ENCODE results near the gene AGAP1.
A peak's percentile ranks its signal among the peaks of the same experiment; 100 is the strongest.

AGAP1 gene

DNA sequence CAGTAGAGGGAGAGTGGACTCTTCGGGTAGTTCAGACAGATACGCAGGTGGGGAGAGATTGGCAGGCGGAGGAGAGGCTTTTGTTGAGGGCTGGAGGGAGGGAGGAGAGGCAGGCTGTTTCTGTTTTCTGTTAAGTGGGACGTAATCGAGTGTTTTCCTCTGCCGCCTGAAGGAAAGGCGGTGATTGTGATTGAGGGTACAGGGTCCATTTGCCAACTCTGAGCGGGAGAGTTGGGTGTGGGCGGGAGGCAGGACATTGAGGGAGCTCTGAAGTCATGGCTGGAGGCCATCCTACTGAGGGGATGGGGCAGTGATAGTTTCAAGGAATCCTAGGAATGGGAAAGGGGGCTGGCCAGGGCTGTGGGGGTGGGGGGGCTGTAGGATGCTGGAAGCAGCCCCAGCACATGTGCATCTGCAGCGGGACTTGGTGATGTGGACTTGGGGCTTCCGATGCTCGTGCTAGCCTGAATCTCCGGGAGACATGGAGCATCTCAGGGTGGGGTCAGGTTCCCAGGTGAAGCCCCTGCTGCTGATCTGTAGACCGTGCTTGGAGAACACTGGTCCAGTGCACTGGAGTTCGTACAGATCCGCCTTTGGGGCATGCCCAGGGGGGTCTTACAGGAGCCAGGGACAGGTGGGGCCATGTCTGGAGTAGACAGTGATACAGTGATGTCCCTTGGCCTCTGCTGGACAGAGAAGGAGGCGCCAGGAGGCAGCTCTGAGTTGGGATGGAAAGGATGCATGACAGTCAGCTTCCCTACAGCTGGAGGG lies 167.5 kb downstream of the AGAP1 start:
- DNase-seq = no peak
- Mint-ChIP-seq H3K27ac (no peak overlapping the region), H3K4me3 (no peak overlapping the region), H3K4me1 (peaks cover 4% of the 10 kb centered on the region), H3K9me3 (peaks cover 2% of the 10 kb centered on the region), H3K27me3 (peaks cover 68% of the 10 kb centered on the region), H3K36me3 (ENCODE audit: low read depth) (no peaks in the 10 kb centered on the region)
- no peak for ATAC-seq

GRCh38 chr2:235661952-235662351 lies 168.1 kb downstream of the AGAP1 start:
- peaks cover 71% of the 10 kb centered on the region for H3K27me3 Mint-ChIP-seq
- H3K4me1 Mint-ChIP-seq = peaks cover 4% of the 10 kb centered on the region
- no peak for ATAC-seq
- no peak overlapping the region for H3K4me3 Mint-ChIP-seq
- no peaks in the 10 kb centered on the region for H3K36me3 Mint-ChIP-seq (ENCODE audit: low read depth)
- H3K27ac Mint-ChIP-seq = no peak overlapping the region
- no peaks in the 10 kb centered on the region for H3K9me3 Mint-ChIP-seq
- no peak for DNase-seq

GRCh38 chr2:235663875-235664274 lies 170.0 kb downstream of the AGAP1 start:
- ATAC-seq (no peak), DNase-seq (no peak)
- H3K9me3 Mint-ChIP-seq = no peaks in the 10 kb centered on the region
- peaks cover 68% of the 10 kb centered on the region for H3K27me3 Mint-ChIP-seq
- no peak overlapping the region for H3K4me3 Mint-ChIP-seq
- H3K4me1 Mint-ChIP-seq = peaks cover 5% of the 10 kb centered on the region
- H3K36me3 Mint-ChIP-seq (ENCODE audit: low read depth) = no peaks in the 10 kb centered on the region
- no peak overlapping the region for H3K27ac Mint-ChIP-seq

- Mint-ChIP-seq H3K27ac (no peak overlapping the region), H3K9me3 (no peaks in the 10 kb centered on the region), H3K4me1 (peaks cover 5% of the 10 kb centered on the region), H3K27me3 (peaks cover 58% of the 10 kb centered on the region), H3K36me3 (ENCODE audit: low read depth) (no peaks in the 10 kb centered on the region), H3K4me3 (no peak overlapping the region)
- DNase-seq (no peak), ATAC-seq (no peak)
Measured at GRCh38 chr2:235665661-235666212, 171.9 kb downstream of the AGAP1 start.

DNA sequence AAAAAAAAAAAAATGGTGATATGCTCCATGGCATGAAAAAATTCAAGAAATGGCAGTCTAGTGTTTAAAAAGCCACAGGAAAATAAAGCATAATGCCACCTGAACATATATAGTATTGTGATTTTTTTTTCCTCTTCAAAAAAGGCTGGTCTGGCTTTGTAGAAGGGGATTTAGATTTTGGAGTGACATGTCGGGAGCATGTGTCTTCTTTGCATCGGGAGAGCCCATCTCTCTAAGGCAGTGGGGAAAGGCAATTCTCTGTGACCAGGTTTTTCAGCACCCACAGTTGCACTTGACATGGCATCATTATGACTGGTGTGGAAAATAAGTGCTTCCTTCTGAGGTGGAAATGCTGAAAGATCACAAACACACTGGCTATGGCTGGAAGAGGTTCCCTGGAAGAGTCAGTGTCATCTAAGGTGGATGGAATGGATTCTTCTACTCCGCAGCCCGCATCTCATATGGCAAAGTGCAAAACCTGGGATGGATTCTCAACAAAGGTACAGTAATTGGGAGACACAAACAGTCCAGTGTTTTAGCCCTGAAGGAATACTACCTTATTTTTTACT lies 172.5 kb downstream of the AGAP1 start:
- Mint-ChIP-seq H3K27me3 (peaks cover 53% of the 10 kb centered on the region), H3K36me3 (ENCODE audit: low read depth) (no peaks in the 10 kb centered on the region), H3K4me1 (peaks cover 5% of the 10 kb centered on the region)

GRCh38 chr2:235668782-235669181 lies 174.9 kb downstream of the AGAP1 start:
- H3K36me3 Mint-ChIP-seq (ENCODE audit: low read depth) = no peaks in the 10 kb centered on the region
- peak overlapping the region; percentile 36 for H3K4me3 Mint-ChIP-seq
- peaks cover 8% of the 10 kb centered on the region for H3K4me1 Mint-ChIP-seq
- ATAC-seq = no peak
- peaks cover 56% of the 10 kb centered on the region for H3K27me3 Mint-ChIP-seq
- no peak for DNase-seq
- H3K27ac Mint-ChIP-seq = no peak overlapping the region
- no peaks in the 10 kb centered on the region for H3K9me3 Mint-ChIP-seq

More for the DNA sequence above, 172.5 kb downstream of the AGAP1 start:
- ATAC-seq = no peak
- no peaks in the 10 kb centered on the region for H3K9me3 Mint-ChIP-seq
- no peak overlapping the region for H3K27ac Mint-ChIP-seq
- DNase-seq = no peak
- no peak overlapping the region for H3K4me3 Mint-ChIP-seq

- peak; percentile 26 for DNase-seq
- Mint-ChIP-seq H3K36me3 (ENCODE audit: low read depth) (no peaks in the 10 kb centered on the region), H3K27ac (no peak overlapping the region), H3K4me1 (peaks cover 8% of the 10 kb centered on the region), H3K4me3 (peak overlapping the region; percentile 36), H3K9me3 (no peaks in the 10 kb centered on the region), H3K27me3 (peaks cover 58% of the 10 kb centered on the region)
- peak; percentile 42 for ATAC-seq
Measured at GRCh38 chr2:235669269-235669831, 175.5 kb downstream of the AGAP1 start.

- peaks cover 8% of the 10 kb centered on the region for H3K4me1 Mint-ChIP-seq
- no peak for ATAC-seq
Measured at GRCh38 chr2:235669983-235670962, 176.4 kb downstream of the AGAP1 start.

GRCh38 chr2:235670974-235671787 lies 177.3 kb downstream of the AGAP1 start:
- Mint-ChIP-seq H3K27ac (no peak overlapping the region), H3K27me3 (peaks cover 44% of the 10 kb centered on the region), H3K4me3 (no peak overlapping the region), H3K9me3 (no peaks in the 10 kb centered on the region), H3K36me3 (ENCODE audit: low read depth) (no peaks in the 10 kb centered on the region), H3K4me1 (peaks cover 8% of the 10 kb centered on the region)
- ATAC-seq = no peak
- no peak for DNase-seq

More at GRCh38 chr2:235669983-235670962, 176.4 kb downstream of the AGAP1 start:
- no peak overlapping the region for H3K27ac Mint-ChIP-seq
- H3K27me3 Mint-ChIP-seq = peaks cover 49% of the 10 kb centered on the region
- H3K9me3 Mint-ChIP-seq = no peaks in the 10 kb centered on the region
- no peak for DNase-seq
- H3K36me3 Mint-ChIP-seq (ENCODE audit: low read depth) = no peaks in the 10 kb centered on the region
- no peak overlapping the region for H3K4me3 Mint-ChIP-seq

DNA sequence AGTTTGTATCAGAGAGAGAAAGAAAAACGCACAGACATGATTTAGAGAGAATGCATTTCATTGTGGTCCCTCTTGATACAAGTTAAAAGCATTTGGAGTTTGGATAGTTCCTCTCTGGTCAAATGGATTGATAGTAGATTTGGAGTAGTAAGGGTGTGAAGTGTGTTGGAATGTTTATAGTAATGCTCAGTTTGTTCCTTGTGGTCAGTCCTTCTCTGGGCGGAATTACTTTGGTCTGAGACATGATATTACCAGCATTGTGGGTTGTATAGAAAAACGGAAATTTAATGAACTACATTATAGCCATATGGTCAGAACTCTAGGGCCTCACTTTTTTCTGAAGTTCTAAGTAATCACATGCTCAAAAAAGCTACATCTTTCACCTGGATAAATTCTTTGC lies 178.9 kb downstream of the AGAP1 start:
- Mint-ChIP-seq H3K27ac (no peak overlapping the region), H3K36me3 (ENCODE audit: low read depth) (no peaks in the 10 kb centered on the region), H3K27me3 (peaks cover 33% of the 10 kb centered on the region), H3K9me3 (no peaks in the 10 kb centered on the region), H3K4me3 (no peak overlapping the region), H3K4me1 (peaks cover 8% of the 10 kb centered on the region)
- DNase-seq = no peak
- no peak for ATAC-seq

DNA sequence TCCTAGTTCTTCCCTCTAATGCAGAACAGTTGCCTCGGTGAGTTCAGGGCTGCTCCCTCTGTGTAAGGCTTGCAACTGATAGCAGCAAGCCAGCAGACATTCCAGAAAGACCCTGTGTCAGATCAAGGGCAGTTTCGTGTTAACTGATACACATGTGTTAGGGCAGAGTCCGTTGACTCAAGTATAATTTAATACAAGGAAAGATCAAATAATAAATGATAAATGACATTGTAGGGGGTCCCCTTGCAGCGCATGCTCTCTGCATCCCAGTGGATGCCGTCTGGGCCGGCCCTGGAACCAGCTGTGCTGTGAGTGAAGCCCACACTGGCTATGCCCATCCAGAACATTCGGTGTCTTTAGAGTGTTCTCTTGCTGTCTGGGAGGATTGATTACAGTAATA lies 180.3 kb downstream of the AGAP1 start:
- DNase-seq = no peak
- no peak for ATAC-seq
- Mint-ChIP-seq H3K27ac (no peak overlapping the region), H3K4me3 (no peak overlapping the region), H3K9me3 (no peaks in the 10 kb centered on the region), H3K4me1 (peaks cover 3% of the 10 kb centered on the region), H3K27me3 (peaks cover 23% of the 10 kb centered on the region), H3K36me3 (ENCODE audit: low read depth) (no peaks in the 10 kb centered on the region)

GRCh38 chr2:235674812-235675211 lies 181.0 kb downstream of the AGAP1 start:
- ATAC-seq (no peak), DNase-seq (no peak)
- Mint-ChIP-seq H3K4me3 (no peak overlapping the region), H3K9me3 (no peaks in the 10 kb centered on the region), H3K36me3 (ENCODE audit: low read depth) (no peaks in the 10 kb centered on the region), H3K4me1 (peaks cover 3% of the 10 kb centered on the region), H3K27me3 (peaks cover 22% of the 10 kb centered on the region), H3K27ac (no peak overlapping the region)

- peak; percentile 33 for ATAC-seq
- no peak for DNase-seq
- Mint-ChIP-seq H3K27ac (no peak overlapping the region), H3K27me3 (peaks cover 22% of the 10 kb centered on the region), H3K9me3 (no peaks in the 10 kb centered on the region), H3K4me3 (no peak overlapping the region), H3K36me3 (ENCODE audit: low read depth) (no peaks in the 10 kb centered on the region), H3K4me1 (peaks cover 3% of the 10 kb centered on the region)
Measured at GRCh38 chr2:235675678-235676535, 182.1 kb downstream of the AGAP1 start.
